Ovary (tissue), 9 donors: ENCODE data around the gene SRY. TPM values are rescaled to one million over a fixed set of nuclear protein-coding genes. Genes with fewer than 3 reads are reported as not detected.

ENCODE experiments used
- DNase-seq, 5 donors: peaks; one replicate each; pipeline ENCODE4 v3.0.0-alpha.2; 2019 to 2020
- H3K27ac ChIP-seq, 2 donors: fragments of 200-600 bp; one replicate each; pipeline versions ENCODE4 v1.5.1 to v1.8.0; 2019 to 2022
- H3K27me3 ChIP-seq: fragments of 200-600 bp; one replicate; pipeline ENCODE4 v1.8.0; 2022
- H3K36me3 ChIP-seq: fragments of 200-600 bp; sonication (generic); one replicate; pipeline ENCODE4 v1.5.1; 2019
- H3K4me1 ChIP-seq: one replicate; pipeline ENCODE4 v1.8.1; 2013; ENCODE audit warnings: mild to moderate bottlenecking, moderate library complexity; ENCODE audit not compliant: insufficient read depth
- H3K4me3 ChIP-seq: fragments of 200-600 bp; sonication (generic); one replicate; pipeline ENCODE4 v1.5.1; 2017
- H3K9me3 ChIP-seq, 2 donors: fragments of 200-600 bp in 1 of 2; sonication (generic) in 1 of 2; one replicate each; pipeline versions ENCODE4 v1.5.1 to v1.8.1; 2013 to 2019; ENCODE audit warnings: mild to moderate bottlenecking in 1 of 2, moderate library complexity in 1 of 2
- CTCF ChIP-seq, 3 donors: fragments of 450-650 bp in 2 of 3; fragments of 200-600 bp in 1 of 3; IDR thresholded peaks; one replicate each; pipeline versions ENCODE4 v1.5.1 to v1.8.0; 2016 to 2022; ENCODE audit warnings: antibody characterized with exemption in 3 of 3, mild to moderate bottlenecking in 1 of 3
- EP300 ChIP-seq: sonication (generic); formaldehyde crosslinking; IDR thresholded peaks from one replicate; pipeline ENCODE4 v1.6.1; 2017; ENCODE audit warnings: antibody characterized with exemption
- POLR2A ChIP-seq: fragments of 450-650 bp; IDR thresholded peaks from one replicate; pipeline ENCODE4 v1.6.1; 2017; ENCODE audit warnings: antibody characterized with exemption, mild to moderate bottlenecking, moderate library complexity
- WGBS, 3 donors: extraction: QIAGEN DNeasy Blood & Tissue Kit in 1 of 3; methylation state at CpG; one replicate each; pipeline versions ENCODE4 v1.1.5 to v1.1.7; 2013 to 2017; 5-methylcytosine and 5-hydroxymethylcytosine counted together
- intact Hi-C, 4 donors: fragments of 100-400 bp; cut with DNase I; formaldehyde crosslinking; loops; one replicate each; pipeline versions ENCODE4 v1.11.0 to v1.15.1; 2022 to 2023
- polyA plus RNA-seq, 2 donors: library from polyadenylated mRNA; stranded (reverse); fragments of 200-250 nt in 1 of 2; fragments of 350-450 nt in 1 of 2; fragmentation: Illumina TruSeq in 1 of 2; extraction: RNeasy Lipid Tissue Mini Kit (QIAGEN cat#74804) in 1 of 2; gene quantifications; one replicate each; pipeline ENCODE4 v1.2.3, GENCODE V29; 2013 to 2014
- small RNA-seq: library from RNA; depleted of rRNA; stranded (forward); fragments of <200 nt; gene quantifications from one replicate; pipeline ENCODE3, GENCODE V24; 2016
- total RNA-seq, 7 donors: library from RNA; depleted of rRNA in 2 of 7; stranded (reverse); fragments of >200 nt in 2 of 7; fragmentation: NEBNext Ultra II Directional in 3 of 7; extraction: Animal tissue kit (Norgen Biotek cat#: 25700) in 3 of 7; gene quantifications; one replicate each; pipeline versions ENCODE4 v1.1.0 to v1.2.4, GENCODE V29; 2016 to 2023
- donor health status: DM: no; HTN: no; CAD: no; lungs with moderate emphysema.
- donor health status: DM: no; HTN: no; CAD: no.
- donor health status: Bipolar disorder and iron deficiency.
- donor health status: DM: yes; HTN: yes; CAD: no.
- donor health status: DM: no; HTN: no; CAD: no.
- donor health status: DM: yes; HTN: yes; CAD: no.

The SRY gene
- total and polyA plus RNA-seq, 9 donors = not detected

DNA sequence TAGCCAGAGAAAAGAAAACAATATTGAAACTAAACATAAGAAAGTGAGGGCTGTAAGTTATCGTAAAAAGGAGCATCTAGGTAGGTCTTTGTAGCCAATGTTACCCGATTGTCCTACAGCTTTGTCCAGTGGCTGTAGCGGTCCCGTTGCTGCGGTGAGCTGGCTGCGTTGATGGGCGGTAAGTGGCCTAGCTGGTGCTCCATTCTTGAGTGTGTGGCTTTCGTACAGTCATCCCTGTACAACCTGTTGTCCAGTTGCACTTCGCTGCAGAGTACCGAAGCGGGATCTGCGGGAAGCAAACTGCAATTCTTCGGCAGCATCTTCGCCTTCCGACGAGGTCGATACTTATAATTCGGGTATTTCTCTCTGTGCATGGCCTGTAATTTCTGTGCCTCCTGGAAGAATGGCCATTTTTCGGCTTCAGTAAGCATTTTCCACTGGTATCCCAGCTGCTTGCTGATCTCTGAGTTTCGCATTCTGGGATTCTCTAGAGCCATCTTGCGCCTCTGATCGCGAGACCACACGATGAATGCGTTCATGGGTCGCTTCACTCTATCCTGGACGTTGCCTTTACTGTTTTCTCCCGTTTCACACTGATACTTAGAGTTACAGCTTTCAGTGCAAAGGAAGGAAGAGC lies 488 bp downstream of the SRY start:
- Histone ChIP-seq H3K27me3 (no peaks in the 10 kb centered on the region), H3K9me3 (no peaks in the 10 kb centered on the region), H3K36me3 (no peaks in the 10 kb centered on the region), H3K27ac (no peak overlapping the region), H3K4me3 (no peak overlapping the region), H3K4me1 (no peaks in the 10 kb centered on the region)
- no CpG with 5 or more reads among the region's 28 CpGs for WGBS, 3 donors
- TF ChIP-seq CTCF (IDR thresholded peaks at IDR 0.05) (no peak), POLR2A (no peak), EP300 (no peak)
- intact Hi-C loops = no loop called here
- DNase-seq = no peak

Small RNAs within 50 kb of the gene (small RNA-seq; reads per million reads assigned to genes)
- gene RNU6-1334P (not detected), gene TOMM22P2 (not detected)

Other genes with a start within 250 kb of the SRY start
- 1 to 10 TPM in 1 of 7 donors, not detected in 6; 1.6 TPM for gene RPS4Y1, start 53.9 kb upstream of the SRY start, total RNA-seq
- gene RPS4Y1, start 53.9 kb upstream of the SRY start, polyA plus RNA-seq = not detected
- gene ZFY, start 147.7 kb upstream of the SRY start, total RNA-seq = under 1 TPM in 1 of 7 donors, not detected in 6; 0.18 TPM
- gene ZFY, start 147.7 kb upstream of the SRY start, polyA plus RNA-seq = not detected